ENCODE measurements around the gene UCK2. TPM values are rescaled to one million over a fixed set of nuclear protein-coding genes. Genes with fewer than 3 reads are reported as not detected.
A peak's percentile ranks its signal among the peaks of the same experiment; 100 is the strongest.

The UCK2 gene
- polyA plus RNA-seq, 3 donors: 12.4 to 15.4 (median 12.8) TPM

DNA sequence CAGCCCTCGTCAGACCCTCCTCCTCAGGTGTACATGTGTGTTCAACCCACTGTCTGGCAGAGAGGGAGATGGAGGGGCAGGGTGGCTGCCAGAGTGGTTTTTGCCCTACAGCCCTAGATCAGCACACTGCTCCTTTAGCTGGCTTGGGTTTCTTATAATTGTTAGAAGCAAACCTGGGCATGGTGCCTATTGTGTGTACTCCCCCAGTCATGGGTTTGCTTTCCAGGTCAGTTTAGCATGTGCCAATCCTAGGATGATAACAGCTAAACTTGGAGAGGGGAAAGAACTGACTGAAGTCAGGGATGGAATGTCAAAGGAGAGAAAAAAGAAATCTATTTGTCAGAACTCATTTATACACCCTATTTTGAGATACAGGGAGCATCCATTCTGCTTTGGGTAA is 63.3 kb downstream of the UCK2 start:
- no peak overlapping the region for H3K4me3 ChIP-seq (replicated peaks in 1 of 3; ENCODE audit: low read depth in 2 of 3, low read length in 3 of 3)
- DNase-seq: no peak
- Mint-ChIP-seq H3K27me3 (ENCODE audit: low read depth in 3 of 3) (no peaks in the 10 kb centered on the region), H3K4me3 (no peak overlapping the region), H3K36me3 (peaks cover 37 to 44% of the 10 kb centered on the region in 2 donors), H3K4me1 (peaks cover 4% of the 10 kb centered on the region), H3K9me3 (no peaks in the 10 kb centered on the region), H3K27ac (peak overlapping the region in 1 of 7 donors; percentile 5)
- peaks cover 50% of the 10 kb centered on the region for H3K79me2 ChIP-seq (ENCODE audit: insufficient read depth, low read length)
- H3K4me1 ChIP-seq (ENCODE audit: control insufficient read depth in 1 of 2, insufficient read depth in 2 of 2, low read length in 2 of 2): no peaks in the 10 kb centered on the region
- no peaks in the 10 kb centered on the region for H4K20me1 ChIP-seq (ENCODE audit: insufficient read depth, low read length)
- H3K27me3 ChIP-seq (ENCODE audit: control insufficient read depth in 2 of 2, insufficient read depth in 2 of 2, low read length in 2 of 2): no peaks in the 10 kb centered on the region
- no peak overlapping the region for H3K9ac ChIP-seq (ENCODE audit: insufficient read depth, low read length, poor library complexity, severe bottlenecking)
- H3K27ac ChIP-seq (ENCODE audit: low read depth in 1 of 2, low read length in 2 of 2): peak overlapping the region in 1 of 2 donors; percentile 52
- TF ChIP-seq, protein P1, sequence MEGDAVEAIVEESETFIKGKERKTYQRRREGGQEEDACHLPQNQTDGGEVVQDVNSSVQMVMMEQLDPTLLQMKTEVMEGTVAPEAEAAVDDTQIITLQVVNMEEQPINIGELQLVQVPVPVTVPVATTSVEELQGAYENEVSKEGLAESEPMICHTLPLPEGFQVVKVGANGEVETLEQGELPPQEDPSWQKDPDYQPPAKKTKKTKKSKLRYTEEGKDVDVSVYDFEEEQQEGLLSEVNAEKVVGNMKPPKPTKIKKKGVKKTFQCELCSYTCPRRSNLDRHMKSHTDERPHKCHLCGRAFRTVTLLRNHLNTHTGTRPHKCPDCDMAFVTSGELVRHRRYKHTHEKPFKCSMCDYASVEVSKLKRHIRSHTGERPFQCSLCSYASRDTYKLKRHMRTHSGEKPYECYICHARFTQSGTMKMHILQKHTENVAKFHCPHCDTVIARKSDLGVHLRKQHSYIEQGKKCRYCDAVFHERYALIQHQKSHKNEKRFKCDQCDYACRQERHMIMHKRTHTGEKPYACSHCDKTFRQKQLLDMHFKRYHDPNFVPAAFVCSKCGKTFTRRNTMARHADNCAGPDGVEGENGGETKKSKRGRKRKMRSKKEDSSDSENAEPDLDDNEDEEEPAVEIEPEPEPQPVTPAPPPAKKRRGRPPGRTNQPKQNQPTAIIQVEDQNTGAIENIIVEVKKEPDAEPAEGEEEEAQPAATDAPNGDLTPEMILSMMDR (IDR thresholded peaks at IDR 0.05): no peak
- H3K4me2 ChIP-seq (replicated peaks; ENCODE audit: extremely low read depth, low read length, poor library complexity, severe bottlenecking): no peak overlapping the region
- H3K9me3 ChIP-seq (replicated peaks in 1 of 2; ENCODE audit: control insufficient read depth in 1 of 2, insufficient read depth in 1 of 2, low read length in 2 of 2): no peaks in the 10 kb centered on the region
- H3K36me3 ChIP-seq (replicated peaks in 1 of 2; ENCODE audit: control insufficient read depth in 1 of 2, insufficient read depth in 2 of 2, low read length in 2 of 2): peaks cover 27 to 60% of the 10 kb centered on the region in 2 donors
- no peak overlapping the region for H2AFZ ChIP-seq (ENCODE audit: insufficient read depth, low read depth, low read length, poor library complexity, severe bottlenecking)
- intact Hi-C loops (cut with micrococcal nuclease): no loop called here
- no CpG with 5 or more reads among the region's 1 CpG for WGBS (ENCODE audit: insufficient coverage)

DNA sequence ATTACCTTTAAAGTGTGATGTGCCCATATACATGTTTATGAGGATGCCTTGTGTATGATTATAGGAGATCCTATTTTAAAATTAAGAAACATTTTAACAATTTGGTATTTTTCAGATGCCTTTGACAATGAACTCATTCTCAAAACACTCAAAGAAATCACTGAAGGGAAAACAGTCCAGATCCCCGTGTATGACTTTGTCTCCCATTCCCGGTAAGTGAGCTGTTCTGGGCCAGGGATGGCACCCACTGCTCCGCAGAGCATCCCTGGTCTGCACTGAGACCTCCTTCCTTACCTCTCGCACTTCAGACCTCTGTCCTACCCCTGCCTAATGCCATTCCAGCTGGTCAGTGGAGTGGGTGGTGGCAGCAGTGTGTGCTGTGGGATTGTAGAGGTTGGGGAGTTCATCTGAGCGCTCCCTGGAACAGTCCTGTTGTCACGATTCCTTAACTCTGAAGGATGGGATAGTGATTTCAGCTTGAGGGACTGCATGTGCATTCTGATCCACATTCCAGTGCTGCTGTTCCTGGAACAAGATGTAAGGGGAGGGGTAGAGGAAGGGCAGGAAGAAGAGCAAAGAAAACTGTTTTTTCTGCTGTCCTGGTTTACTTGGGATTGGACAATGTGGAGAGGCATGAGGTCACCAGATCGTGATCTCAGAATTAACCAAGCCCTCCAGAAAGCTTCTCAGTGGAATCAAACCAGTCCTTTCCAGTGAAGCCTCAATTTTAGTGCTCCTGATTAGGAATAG is 63.9 kb downstream of the UCK2 start:
- 100% methylated on average over 4 of the region's 7 CpGs for WGBS (ENCODE audit: insufficient coverage)
- intact Hi-C loops (cut with micrococcal nuclease): no loop called here

More for the DNA sequence above, 63.9 kb downstream of the UCK2 start:
- H3K27ac ChIP-seq (ENCODE audit: low read depth in 1 of 2, low read length in 2 of 2): no peak overlapping the region
- no peak overlapping the region for H2AFZ ChIP-seq (ENCODE audit: insufficient read depth, low read depth, low read length, poor library complexity, severe bottlenecking)
- no peak overlapping the region for H3K4me2 ChIP-seq (replicated peaks; ENCODE audit: extremely low read depth, low read length, poor library complexity, severe bottlenecking)
- no peaks in the 10 kb centered on the region for H3K27me3 Mint-ChIP-seq (ENCODE audit: low read depth in 3 of 3)
- H3K9me3 Mint-ChIP-seq: no peaks in the 10 kb centered on the region
- H4K20me1 ChIP-seq (ENCODE audit: insufficient read depth, low read length): no peaks in the 10 kb centered on the region
- peak overlapping the region in 3 of 7 donors; percentile 1 to 67 (median 48) for H3K27ac Mint-ChIP-seq
- no peak overlapping the region for H3K4me3 ChIP-seq (replicated peaks in 1 of 3; ENCODE audit: low read depth in 2 of 3, low read length in 3 of 3)
- no peak overlapping the region for H3K9ac ChIP-seq (ENCODE audit: insufficient read depth, low read length, poor library complexity, severe bottlenecking)
- peaks cover 1% of the 10 kb centered on the region for H3K4me1 Mint-ChIP-seq
- peaks cover 30 to 66% of the 10 kb centered on the region in 2 donors for H3K36me3 ChIP-seq (replicated peaks in 1 of 2; ENCODE audit: control insufficient read depth in 1 of 2, insufficient read depth in 2 of 2, low read length in 2 of 2)
- no peaks in the 10 kb centered on the region for H3K9me3 ChIP-seq (replicated peaks in 1 of 2; ENCODE audit: control insufficient read depth in 1 of 2, insufficient read depth in 1 of 2, low read length in 2 of 2)
- H3K36me3 Mint-ChIP-seq: peaks cover 43 to 48% of the 10 kb centered on the region in 2 donors
- no peak for DNase-seq
- H3K4me1 ChIP-seq (ENCODE audit: control insufficient read depth in 1 of 2, insufficient read depth in 2 of 2, low read length in 2 of 2): no peaks in the 10 kb centered on the region
- H3K27me3 ChIP-seq (ENCODE audit: control insufficient read depth in 2 of 2, insufficient read depth in 2 of 2, low read length in 2 of 2): no peaks in the 10 kb centered on the region
- TF ChIP-seq, protein P1 (IDR thresholded peaks at IDR 0.05): no peak
- H3K79me2 ChIP-seq (ENCODE audit: insufficient read depth, low read length): peaks cover 44% of the 10 kb centered on the region
- no peak overlapping the region for H3K4me3 Mint-ChIP-seq

Measured in CD14-positive monocyte (primary cell).